ENCODE measurements around the gene SERAC1.

Gene SERAC1

GRCh38 chr6:158080849-158081656 lies 87.0 kb downstream of the SERAC1 start:
- no peak overlapping the region for H3K4me3 ChIP-seq (ENCODE audit: low read depth, low read length)

- no peak overlapping the region for H3K4me3 ChIP-seq (ENCODE audit: low read depth, low read length)
These were observed 89.7 kb downstream of the SERAC1 start for GRCh38 chr6:158078320-158078719.

DNA sequence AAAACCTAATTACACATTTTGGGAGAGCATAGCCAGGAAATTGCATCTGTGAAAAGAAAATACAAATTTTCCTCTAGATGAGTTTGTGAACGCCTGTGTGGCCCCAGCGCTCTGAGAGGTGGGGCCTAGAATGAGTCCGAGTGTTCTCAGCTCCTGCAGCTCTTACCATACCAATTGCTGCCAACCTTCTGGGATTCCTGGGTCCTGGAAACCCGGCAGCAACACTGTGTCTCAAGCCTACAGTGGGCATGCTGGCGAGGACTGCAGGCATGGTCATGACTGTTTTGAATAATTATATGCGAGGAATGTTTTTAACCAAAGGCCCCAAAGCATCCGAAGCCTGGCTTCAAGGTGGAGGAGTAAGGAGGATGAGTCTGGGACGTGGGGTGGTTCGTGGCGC lies 90.4 kb downstream of the SERAC1 start:
- no peak overlapping the region for H3K4me3 ChIP-seq (ENCODE audit: low read depth, low read length)

GRCh38 chr6:158076548-158076947 lies 91.5 kb downstream of the SERAC1 start:
- no peak overlapping the region for H3K4me3 ChIP-seq (ENCODE audit: low read depth, low read length)

GRCh38 chr6:158073776-158074175 lies 94.3 kb downstream of the SERAC1 start:
- H3K4me3 ChIP-seq (ENCODE audit: low read depth, low read length) = no peak overlapping the region

GRCh38 chr6:158072083-158072721 lies 95.9 kb downstream of the SERAC1 start:
- H3K4me3 ChIP-seq (ENCODE audit: low read depth, low read length) = no peak overlapping the region

- H3K4me3 ChIP-seq (ENCODE audit: low read depth, low read length) = no peak overlapping the region
These were observed 96.7 kb downstream of the SERAC1 start for GRCh38 chr6:158071121-158072082.

- no peak overlapping the region for H3K4me3 ChIP-seq (ENCODE audit: low read depth, low read length)
These were observed 97.5 kb downstream of the SERAC1 start for GRCh38 chr6:158070513-158070912.

DNA sequence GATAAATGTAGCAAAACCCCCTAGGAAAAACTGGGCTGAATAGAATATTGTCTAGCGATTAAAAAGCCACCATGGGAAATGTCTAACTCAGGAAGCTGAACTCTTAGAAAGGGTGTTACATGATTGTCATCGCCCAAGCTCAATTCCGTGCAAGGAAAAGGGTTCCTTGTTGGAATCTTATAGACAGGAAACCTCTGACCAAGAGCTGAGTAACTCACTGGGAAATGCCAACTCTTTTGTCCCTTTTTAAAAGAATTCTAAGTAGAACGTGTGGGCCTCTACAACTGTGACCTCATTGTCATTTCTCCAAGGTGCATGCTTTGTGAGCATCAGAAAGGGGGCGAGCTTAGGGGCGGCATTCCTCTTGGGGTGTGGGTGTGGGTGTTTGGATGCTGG lies 98.3 kb downstream of the SERAC1 start:
- no peak overlapping the region for H3K4me3 ChIP-seq (ENCODE audit: low read depth, low read length)

DNA sequence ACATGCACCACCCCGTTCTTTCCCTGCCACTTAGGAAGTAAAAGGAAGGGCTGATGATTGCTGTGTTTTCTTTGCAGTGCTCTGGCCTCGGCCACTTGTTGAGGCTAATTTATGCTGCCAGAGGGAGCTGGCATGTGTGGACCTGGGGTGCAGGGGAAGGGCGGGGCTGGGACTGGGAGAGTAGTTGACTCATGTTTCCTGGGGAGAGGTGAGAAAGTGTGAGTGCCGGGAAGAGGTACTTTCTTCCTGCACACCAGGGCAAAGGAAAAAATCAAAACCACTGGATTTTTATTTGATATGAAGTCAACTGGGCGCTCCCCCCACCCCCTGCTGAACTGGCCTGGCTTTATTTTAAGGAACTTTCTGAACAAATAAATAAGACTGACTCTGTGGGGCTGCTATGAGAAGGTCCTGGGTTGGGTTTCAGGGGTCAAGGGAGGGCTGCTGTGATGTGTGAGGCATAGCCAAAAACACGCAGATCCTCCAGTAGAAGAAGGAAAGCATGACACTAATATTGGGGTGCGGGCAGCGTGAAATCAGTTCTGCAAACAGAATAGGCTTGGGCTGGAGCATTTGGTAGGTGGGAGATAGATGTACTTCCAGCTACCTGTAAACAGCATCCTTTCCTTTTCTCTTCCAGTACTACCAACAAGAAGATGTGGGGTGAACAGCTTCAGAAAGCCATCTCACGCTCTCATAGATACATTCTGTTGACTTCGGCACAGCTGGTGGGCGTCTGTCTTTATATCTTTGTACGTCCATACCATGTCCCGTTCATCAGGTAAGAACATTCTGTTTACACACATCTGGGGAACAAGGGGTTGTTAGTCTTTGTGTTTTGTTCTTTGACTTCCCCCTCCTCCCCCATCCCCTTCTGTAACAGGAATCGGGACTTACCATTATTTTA lies 98.9 kb downstream of the SERAC1 start:
- no peak overlapping the region for H3K4me3 ChIP-seq (ENCODE audit: low read depth, low read length)

GRCh38 chr6:158068156-158068892 lies 99.7 kb downstream of the SERAC1 start:
- H3K4me3 ChIP-seq (ENCODE audit: low read depth, low read length) = no peak overlapping the region

DNA sequence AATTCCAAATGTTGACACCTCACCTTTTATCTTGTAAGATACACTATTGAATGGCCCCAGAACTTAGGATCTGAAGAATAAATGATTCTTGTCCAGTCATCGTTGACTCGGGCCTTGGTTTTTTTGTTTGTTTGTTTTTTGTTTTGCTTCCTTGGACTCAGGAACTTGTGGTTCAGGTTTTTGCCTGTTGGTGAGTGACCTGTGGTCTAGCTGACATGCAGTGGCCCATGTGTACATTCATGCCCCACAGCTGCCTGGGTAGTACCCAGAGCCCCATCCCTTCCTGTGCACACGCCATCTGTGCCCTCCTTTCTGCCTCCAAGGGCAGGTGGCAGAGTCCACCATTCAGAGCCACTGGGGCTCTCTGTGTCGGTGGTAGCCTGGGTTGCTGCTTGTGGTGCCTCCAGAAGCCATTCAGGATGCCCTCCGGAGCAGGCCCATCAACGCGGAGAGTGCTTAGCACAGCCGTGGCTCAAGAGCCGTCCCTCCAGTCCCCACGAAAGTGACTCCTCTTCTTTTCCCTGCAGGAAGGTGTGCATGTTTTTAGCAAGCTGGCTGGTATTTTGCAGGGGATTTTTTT lies 100.5 kb downstream of the SERAC1 start:
- no peak overlapping the region for H3K4me3 ChIP-seq (ENCODE audit: low read depth, low read length)

DNA sequence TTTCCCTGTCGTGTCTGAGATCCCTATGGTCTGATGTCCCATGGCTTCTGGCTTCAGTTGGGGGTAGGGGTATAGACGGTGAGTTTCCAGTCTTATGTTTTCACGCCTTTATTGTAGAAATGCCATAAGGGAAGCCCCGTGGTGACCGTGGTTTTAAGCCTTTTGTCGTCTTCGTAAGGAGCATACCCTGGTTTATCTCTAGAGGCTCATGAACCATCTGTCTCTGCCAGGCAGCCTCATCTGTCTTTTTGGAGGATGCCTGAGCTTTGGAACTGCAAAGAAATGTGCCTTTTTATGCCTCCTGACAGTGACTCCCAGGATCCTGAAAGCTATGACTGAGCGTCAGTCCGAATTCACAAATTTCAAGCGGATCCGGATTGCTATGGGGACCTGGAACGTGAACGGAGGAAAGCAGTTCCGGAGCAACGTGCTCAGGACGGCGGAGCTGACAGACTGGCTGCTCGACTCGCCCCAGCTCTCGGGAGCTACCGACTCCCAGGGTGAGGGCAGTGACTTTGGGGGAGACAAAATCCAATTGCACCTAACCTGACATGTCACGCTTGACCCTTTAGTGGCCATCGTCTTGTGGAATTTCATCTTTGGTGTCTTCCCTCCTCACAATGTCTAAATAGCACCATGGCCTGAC lies 101.8 kb downstream of the SERAC1 start:
- H3K4me3 ChIP-seq (ENCODE audit: low read depth, low read length) = no peak overlapping the region

DNA sequence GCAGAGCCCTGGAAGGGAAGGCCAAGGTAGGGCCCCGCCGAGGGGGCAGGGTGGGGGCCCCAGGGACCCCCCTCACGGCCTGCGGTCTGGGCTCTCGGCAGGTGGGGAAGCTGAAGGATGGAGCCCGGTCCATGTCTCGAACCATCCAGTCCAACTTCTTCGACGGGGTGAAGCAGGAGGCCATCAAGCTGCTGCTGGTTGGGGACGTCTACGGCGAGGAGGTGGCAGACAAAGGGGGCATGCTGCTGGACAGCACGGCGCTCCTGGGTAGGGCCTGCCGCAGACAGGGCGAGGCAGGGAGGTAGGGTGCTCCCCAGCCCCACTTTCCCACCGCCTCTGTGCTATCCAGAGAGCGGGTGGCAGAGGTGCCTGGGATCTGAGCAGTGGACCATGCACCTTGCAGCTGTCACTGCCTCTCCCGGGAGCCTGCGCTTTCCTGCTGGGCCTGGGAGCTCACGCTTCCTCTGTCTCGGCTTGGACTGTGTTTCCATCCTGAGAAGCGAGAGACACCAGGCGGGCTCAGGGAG lies 103.3 kb downstream of the SERAC1 start:
- H3K4me3 ChIP-seq (ENCODE audit: low read depth, low read length) = no peak overlapping the region

GRCh38 chr6:158063736-158064135 lies 104.3 kb downstream of the SERAC1 start:
- no peak overlapping the region for H3K4me3 ChIP-seq (ENCODE audit: low read depth, low read length)

DNA sequence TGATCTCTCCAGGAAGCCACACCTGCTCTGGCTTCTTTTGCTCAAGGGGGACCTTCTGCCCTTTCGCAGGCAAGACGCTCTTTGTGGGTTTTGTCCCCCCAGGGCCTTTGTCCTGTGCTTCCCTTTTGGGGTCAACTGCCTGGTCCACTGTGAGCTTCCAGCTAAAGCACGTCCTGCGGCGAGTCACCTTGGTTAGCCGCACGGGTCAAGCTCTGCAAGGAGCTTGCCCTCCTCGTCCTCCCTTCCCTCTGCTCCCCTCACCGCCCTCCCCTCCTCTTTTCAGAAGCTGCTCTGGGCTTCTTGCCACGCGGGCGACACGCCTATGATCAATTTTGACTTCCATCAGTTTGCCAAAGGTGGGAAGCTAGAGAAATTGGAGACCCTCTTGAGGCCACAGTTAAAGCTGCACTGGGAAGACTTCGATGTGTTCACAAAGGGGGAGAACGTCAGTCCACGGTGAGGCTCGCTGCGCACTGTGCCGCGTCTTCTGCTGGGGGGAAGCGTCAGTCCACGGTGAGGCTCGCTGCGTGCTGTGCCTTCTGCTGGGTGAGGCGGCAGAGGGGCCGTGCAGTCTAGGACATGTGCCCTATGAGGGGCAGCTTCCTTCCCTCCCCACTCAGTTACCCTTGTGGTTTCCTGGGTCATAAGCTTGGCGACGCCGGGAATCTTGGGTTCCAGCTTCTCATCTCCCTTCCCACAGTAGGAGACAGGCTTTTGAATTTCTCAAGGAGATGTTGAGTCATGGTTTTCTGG lies 106.2 kb downstream of the SERAC1 start:
- no peak overlapping the region for H3K4me3 ChIP-seq (ENCODE audit: low read depth, low read length)

DNA sequence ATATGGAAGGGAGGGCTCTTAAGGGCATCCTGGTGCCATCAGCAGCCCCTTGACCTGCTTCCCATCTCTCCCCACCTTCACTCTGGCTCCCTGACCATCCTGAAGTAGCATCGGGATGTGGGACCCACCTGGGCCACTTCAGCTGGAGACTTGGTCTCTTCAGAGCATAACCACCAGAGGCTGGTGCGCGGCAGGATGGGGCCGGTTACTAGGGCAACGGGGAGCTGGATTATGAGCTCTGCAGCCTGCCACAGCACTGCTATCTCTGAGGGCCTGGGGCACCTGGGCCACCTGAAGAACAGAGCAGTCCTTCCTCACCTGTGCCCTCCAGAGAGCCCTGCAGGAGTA lies 106.7 kb downstream of the SERAC1 start:
- H3K4me3 ChIP-seq (ENCODE audit: low read depth, low read length) = no peak overlapping the region
